Vagina (tissue), 2 donors: ENCODE measurements around the gene USH1G. TPM values are rescaled to one million over a fixed set of nuclear protein-coding genes. Genes with fewer than 3 reads are reported as not detected.

Experiments
- DNase-seq, 2 donors: peaks; one replicate each; pipeline ENCODE4 v3.0.0-alpha.2; 2017; ENCODE audit errors: extremely low spot score in 2 of 2
- H3K27ac ChIP-seq: fragments of 200-600 bp; sonication (generic); one replicate; pipeline ENCODE4 v1.5.1; 2019
- H3K27me3 ChIP-seq: fragments of 200-600 bp; sonication (generic); one replicate; pipeline ENCODE4 v1.5.1; 2019
- H3K36me3 ChIP-seq, 2 donors: fragments of 200-600 bp; sonication (generic); one replicate each; pipeline ENCODE4 v1.5.1; 2017 to 2019
- H3K4me1 ChIP-seq: fragments of 200-600 bp; sonication (generic); one replicate; pipeline ENCODE4 v1.5.1; 2019
- H3K4me3 ChIP-seq, 2 donors: fragments of 200-600 bp; sonication (generic); 1 replicate in 1 of 2; 2 replicates in 1 of 2; pipeline ENCODE4 v1.5.1; 2016 to 2019
- H3K9me3 ChIP-seq: fragments of 200-600 bp; sonication (generic); one replicate; pipeline ENCODE4 v1.5.1; 2019
- CTCF ChIP-seq, 3 experiments: fragments of 450-650 bp in 2 of 3; fragments of 200-600 bp in 1 of 3; sonication (generic) in 1 of 3; IDR thresholded peaks; one replicate each; pipeline ENCODE4 v1.5.1; 2017 to 2019; ENCODE audit warnings: antibody characterized with exemption in 3 of 3, mild to moderate bottlenecking in 2 of 3, moderate library complexity in 2 of 3
- POLR2A ChIP-seq, 2 donors: fragments of 450-650 bp; IDR thresholded peaks; one replicate each; pipeline ENCODE4 v1.6.1; 2017; ENCODE audit warnings: antibody characterized with exemption in 2 of 2, mild to moderate bottlenecking in 2 of 2, moderate library complexity in 2 of 2
- POLR2AphosphoS5 ChIP-seq, 2 donors: sonication (generic); formaldehyde crosslinking; IDR thresholded peaks; one replicate each; pipeline ENCODE4 v1.9.0; 2017; ENCODE audit warnings: antibody characterized with exemption in 2 of 2, mild to moderate bottlenecking in 2 of 2, low read depth in 1 of 2; ENCODE audit not compliant: insufficient read depth in 1 of 2
- intact Hi-C: fragments of 100-400 bp; cut with DNase I; formaldehyde crosslinking; loops from one replicate; pipeline ENCODE4 v1.15.1; 2023
- total RNA-seq: library from RNA; depleted of rRNA; stranded (reverse); fragments of >200 nt; gene quantifications from one replicate; pipeline ENCODE4 v1.2.3, GENCODE V29; 2016

USH1G gene
- total RNA-seq, 1 donor from 2014 or later = 0.49 TPM

- Histone ChIP-seq H3K4me1 (peaks cover 12% of the 10 kb centered on the region), H3K27me3 (no peaks in the 10 kb centered on the region), H3K27ac (no peak overlapping the region), H3K36me3 (no peaks in the 10 kb centered on the region), H3K4me3 (no peak overlapping the region), H3K9me3 (no peaks in the 10 kb centered on the region)
- intact Hi-C loops = loop anchor here (5.0 to 10.0 kb wide), 3 partner anchors 71 to 244 kb away; partner anchors contain the start of gene NUP85
- DNase-seq = no peak
- TF ChIP-seq POLR2AphosphoS5 (IDR thresholded peaks at IDR 0.05; ENCODE audit: insufficient read depth in 1 of 2, low read depth in 1 of 2) (no peak), POLR2A (IDR thresholded peaks at IDR 0.05) (no peak), CTCF (IDR thresholded peaks at IDR 0.05) (no peak)
Observed at GRCh38 chr17:74963656-74964055, 40.6 kb upstream of the USH1G start.

DNA sequence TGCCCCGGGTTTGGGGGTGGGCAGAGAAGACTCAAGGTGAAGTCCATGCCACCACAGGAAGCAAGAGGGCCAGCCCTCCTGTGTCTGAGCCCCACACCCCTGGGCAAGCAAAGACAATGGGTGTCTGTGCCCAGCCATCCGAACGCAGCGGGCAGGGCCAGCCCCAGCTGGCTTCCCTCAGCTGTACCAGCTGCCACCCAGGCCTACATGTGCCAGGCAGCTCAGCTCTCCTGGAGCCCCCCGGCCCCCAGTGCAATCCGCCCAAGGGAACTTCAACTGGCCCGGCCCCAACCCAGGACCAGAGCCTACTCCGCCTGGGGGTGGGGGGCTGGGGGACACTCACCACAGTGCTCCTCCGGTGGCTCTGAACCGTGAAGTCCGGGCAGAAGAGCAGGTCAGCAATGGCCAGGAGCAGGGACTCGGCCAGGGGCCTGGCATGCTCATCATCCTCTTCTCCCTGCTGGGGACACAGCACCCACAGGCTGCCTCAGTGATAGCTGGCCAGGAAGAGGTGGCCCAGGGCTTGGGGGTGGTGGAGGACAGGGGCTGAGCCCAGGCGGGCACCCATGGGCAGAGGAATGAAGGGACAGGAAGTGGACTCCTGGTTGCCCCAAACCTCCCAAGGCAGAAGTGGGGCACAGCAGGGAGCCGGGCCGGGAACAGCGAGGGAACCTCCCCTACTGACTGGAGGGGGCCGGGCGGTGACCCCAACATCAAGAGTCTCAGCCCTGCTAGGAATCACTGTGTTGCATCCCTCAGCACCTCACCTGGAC lies 39.8 kb upstream of the USH1G start:
- Histone ChIP-seq H3K27ac (no peak overlapping the region), H3K36me3 (no peaks in the 10 kb centered on the region), H3K9me3 (no peaks in the 10 kb centered on the region), H3K27me3 (no peaks in the 10 kb centered on the region), H3K4me3 (no peak overlapping the region), H3K4me1 (peaks cover 6% of the 10 kb centered on the region)
- no peak for TF ChIP-seq CTCF (IDR thresholded peaks at IDR 0.05)
- no peak for TF ChIP-seq POLR2AphosphoS5 (IDR thresholded peaks at IDR 0.05; ENCODE audit: insufficient read depth in 1 of 2, low read depth in 1 of 2)
- TF ChIP-seq POLR2A (IDR thresholded peaks at IDR 0.05) = no peak
- DNase-seq = no peak
- intact Hi-C loops = loop anchor here (5.0 to 10.0 kb wide), 3 partner anchors 72 to 244 kb away; partner anchors contain the start of gene NUP85

- H3K4me3 ChIP-seq = no peak overlapping the region
- no peaks in the 10 kb centered on the region for H3K36me3 ChIP-seq
- intact Hi-C loops = loop anchor here (5.0 to 10.0 kb wide), 3 partner anchors 73 to 245 kb away; partner anchors contain the start of gene NUP85
- H3K27me3 ChIP-seq = no peaks in the 10 kb centered on the region
- no peak for DNase-seq
- peak; percentile 61 to 88 (median 65) for TF ChIP-seq CTCF (IDR thresholded peaks at IDR 0.05)
- no peak for TF ChIP-seq POLR2AphosphoS5 (IDR thresholded peaks at IDR 0.05; ENCODE audit: insufficient read depth in 1 of 2, low read depth in 1 of 2)
- peaks cover 6% of the 10 kb centered on the region for H3K4me1 ChIP-seq
- no peaks in the 10 kb centered on the region for H3K9me3 ChIP-seq
- H3K27ac ChIP-seq = no peak overlapping the region
Observed at GRCh38 chr17:74961657-74962350, 38.7 kb upstream of the USH1G start.

GRCh38 chr17:74960570-74961342 lies 37.7 kb upstream of the USH1G start:
- no peak for TF ChIP-seq CTCF (IDR thresholded peaks at IDR 0.05)
- TF ChIP-seq POLR2AphosphoS5 (IDR thresholded peaks at IDR 0.05; ENCODE audit: insufficient read depth in 1 of 2, low read depth in 1 of 2) = no peak
- no peak for TF ChIP-seq POLR2A (IDR thresholded peaks at IDR 0.05)
- no peaks in the 10 kb centered on the region for H3K27me3 ChIP-seq
- no peaks in the 10 kb centered on the region for H3K9me3 ChIP-seq
- DNase-seq = no peak
- no peak overlapping the region for H3K27ac ChIP-seq
- no peak overlapping the region for H3K4me3 ChIP-seq
- H3K4me1 ChIP-seq = peaks cover 6% of the 10 kb centered on the region
- intact Hi-C loops = loop anchor here (5.0 to 10.0 kb wide), 3 partner anchors 74 to 247 kb away; partner anchors contain the start of gene NUP85
- H3K36me3 ChIP-seq = no peaks in the 10 kb centered on the region
